ENCODE data around the gene CCR5AS.
A peak's percentile ranks its signal among the peaks of the same experiment; 100 is the strongest.
"Not testable (repeated sequence)": the region's sequence is repeated elsewhere in the genome, so short reads cannot be mapped to it uniquely, and the experiment has no call there.

CCR5AS gene

DNA sequence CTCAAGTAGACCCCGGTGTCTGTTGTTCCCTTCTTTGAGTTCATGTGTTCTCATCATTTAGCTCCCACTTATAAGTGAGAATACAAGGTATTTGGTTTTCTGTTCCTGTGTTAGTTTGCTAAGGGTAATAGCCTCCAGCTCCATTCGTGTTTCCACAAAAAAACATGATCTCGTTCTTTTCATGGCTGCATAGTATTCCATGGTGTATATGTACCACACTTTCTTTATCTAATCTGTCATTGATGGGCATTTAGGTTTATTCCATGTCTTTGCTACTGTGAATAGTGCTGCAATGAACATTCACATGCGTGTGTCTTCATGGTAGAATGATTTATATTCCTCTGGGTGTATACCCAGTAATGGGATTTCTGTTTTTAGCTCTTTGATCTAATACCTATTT lies 4.0 kb downstream of the CCR5AS start:
- not testable (repeated sequence) for DNase-seq (ENCODE audit: low spot score)

DNA sequence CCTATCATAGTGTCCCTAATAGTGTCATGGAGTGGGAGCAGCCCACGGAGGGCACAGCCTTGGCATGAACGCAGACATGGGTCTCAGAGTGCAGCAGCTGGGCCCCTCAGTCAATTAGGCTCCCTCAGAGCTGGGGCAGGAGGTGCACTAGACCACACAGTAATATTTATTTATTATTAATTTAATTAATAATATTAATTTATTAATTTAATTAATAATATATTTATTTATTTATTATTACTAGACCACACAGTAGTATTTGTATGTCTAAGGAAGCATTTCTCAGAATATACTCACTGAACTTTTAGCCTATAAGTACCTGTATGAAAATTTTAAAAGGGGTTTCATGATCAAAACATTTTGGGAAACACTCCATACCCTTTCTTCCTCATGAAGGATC lies 5.3 kb downstream of the CCR5AS start:
- no peak for DNase-seq (ENCODE audit: low spot score)

DNA sequence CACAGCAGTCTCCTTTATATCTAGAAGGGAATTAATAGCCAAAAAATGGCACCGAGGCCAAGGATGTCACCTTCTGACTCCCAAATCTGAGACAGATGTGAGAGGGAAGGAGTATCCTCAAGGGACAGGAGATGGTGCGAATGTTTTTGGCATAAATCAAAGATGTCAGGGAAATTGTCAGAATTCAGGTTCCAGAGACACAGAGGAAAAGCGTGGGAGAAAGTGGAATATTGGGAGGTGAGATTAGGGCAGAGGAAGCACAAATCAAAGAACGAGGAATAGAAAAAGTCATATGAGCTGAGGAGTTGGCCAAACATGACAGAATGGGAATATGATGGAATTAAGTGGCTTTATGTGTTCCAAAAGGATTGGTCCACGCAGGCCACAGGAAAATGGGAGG lies 6.0 kb downstream of the CCR5AS start:
- no peak for DNase-seq (ENCODE audit: low spot score)

DNA sequence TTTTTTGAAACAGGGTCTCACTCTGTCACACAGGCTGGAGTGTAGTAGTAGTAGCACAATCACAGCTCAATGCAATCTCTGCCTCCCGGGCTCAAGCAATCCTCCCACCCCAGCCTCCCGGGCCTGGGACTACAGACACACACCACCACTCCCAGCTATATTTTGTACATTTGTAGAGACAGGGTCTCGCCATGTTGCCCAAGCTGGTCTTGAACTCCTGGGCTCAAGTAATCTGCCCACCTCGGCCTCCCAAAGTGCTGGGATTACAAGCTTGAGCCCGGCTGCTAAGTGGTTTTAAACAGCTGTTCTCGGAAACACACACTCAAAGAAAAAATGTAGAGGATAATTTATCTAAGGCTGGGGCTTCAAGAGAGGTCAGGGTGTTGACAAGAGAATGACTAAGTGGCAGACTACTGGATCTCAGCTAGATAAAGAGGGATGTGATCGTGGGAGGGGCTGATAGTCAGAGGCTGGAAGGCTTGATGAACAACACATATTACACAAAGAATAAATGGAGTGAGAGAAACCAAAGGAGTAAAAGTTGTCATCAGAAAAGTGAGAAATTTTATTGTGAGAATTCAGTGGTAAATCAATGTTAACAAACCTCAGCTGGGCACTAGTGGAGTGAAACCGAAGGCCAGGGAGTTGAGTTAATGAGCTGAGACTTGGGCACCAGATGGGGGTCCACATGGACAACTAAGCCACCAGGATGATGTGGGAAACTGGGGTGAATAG lies 6.7 kb downstream of the CCR5AS start:
- peak; percentile 40 for DNase-seq (ENCODE audit: low spot score)

DNA sequence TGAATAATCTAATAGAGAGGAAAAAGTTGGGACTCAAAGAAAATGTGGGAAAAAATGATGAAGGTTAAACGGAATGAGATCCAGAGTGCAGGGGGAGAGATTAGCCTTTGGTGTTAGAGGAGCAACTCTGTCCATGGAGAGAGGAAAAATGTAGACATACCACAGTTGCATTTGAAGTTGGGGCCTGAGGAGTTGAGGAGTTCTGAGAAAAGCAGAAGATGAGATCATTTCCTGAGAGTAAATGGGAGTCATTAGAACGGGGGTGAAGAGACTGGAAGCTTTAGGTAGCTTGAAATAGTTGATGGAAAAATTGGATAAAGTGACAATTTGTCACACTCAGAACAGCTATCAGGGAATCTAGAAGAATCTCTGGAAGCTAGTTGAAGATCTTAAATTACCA lies 7.3 kb downstream of the CCR5AS start:
- DNase-seq (ENCODE audit: low spot score): no peak

DNA sequence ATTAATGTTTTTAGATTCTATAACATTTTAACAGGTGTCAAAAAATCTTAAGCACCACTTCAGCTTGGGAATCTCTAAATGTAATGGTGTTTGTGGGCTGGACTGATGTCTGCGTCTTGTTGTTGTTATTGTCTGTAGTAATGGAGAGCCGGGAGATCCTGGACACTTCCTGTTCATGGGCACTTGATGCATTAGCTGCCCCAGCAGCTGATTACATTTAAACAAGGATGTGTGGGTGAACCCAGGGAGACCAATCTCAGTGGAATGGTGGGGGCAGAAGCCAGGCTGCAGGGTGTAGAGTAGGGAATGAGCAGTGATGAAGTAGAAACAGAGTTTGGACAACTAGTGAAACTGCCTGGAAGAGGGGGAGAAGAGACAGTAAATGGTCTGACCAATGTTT lies 7.8 kb downstream of the CCR5AS start:
- DNase-seq (ENCODE audit: low spot score): no peak

DNA sequence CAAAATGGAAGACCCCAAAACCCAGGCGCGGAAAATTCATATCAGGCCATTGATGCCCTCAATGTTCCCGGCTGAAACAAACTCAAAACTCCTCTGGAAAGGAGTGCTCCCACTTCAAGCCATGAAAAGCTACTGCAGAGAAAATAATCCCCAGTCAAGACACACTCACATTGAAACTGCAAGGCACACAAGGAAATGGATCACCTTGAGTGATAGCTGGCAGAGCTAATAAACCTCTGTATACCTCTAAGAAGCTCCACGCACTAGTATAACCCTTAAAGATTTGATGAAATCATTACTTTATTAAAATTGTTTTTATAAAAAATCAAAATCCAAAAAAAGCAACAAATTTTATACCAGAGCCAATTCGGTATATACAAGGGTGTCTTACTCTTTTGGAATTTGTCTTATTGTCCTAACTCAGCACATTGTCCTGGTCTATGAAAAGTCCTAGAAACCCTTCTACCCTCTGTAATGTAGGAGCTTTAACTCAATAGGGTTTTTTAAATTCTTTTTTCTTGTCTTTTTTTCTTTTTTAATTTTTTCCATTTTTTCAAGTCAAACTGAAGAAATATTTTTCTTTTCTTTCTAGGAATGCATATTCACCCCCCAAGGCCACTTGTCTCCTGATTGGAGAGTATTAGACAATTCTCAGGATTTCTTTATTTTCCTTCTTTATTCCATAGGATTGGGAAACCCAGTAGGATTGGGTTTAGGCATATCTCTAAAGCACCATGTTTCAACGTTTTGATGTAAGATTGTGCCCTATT lies 8.5 kb downstream of the CCR5AS start:
- DNase-seq (ENCODE audit: low spot score): no peak

DNA sequence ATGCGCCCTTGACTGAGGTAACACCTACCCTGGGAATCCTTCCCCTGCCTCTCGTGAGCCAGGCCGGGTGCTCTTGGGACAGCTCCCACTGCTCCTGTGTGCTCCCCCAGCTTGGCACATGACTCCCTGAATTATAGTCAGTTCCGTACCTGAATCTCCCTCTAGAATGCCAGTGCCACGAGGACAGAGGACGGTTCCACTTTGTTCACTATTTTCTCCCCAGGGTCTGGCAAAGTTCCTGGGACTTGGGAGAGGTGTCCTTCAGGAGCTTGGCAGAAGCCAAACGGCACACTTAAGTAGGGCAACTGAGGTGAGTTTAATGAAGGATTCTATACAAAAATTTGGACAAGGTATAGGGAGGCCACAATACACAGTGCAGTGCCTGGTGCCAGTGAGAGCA lies 9.8 kb downstream of the CCR5AS start:
- DNase-seq (ENCODE audit: low spot score): no peak

DNA sequence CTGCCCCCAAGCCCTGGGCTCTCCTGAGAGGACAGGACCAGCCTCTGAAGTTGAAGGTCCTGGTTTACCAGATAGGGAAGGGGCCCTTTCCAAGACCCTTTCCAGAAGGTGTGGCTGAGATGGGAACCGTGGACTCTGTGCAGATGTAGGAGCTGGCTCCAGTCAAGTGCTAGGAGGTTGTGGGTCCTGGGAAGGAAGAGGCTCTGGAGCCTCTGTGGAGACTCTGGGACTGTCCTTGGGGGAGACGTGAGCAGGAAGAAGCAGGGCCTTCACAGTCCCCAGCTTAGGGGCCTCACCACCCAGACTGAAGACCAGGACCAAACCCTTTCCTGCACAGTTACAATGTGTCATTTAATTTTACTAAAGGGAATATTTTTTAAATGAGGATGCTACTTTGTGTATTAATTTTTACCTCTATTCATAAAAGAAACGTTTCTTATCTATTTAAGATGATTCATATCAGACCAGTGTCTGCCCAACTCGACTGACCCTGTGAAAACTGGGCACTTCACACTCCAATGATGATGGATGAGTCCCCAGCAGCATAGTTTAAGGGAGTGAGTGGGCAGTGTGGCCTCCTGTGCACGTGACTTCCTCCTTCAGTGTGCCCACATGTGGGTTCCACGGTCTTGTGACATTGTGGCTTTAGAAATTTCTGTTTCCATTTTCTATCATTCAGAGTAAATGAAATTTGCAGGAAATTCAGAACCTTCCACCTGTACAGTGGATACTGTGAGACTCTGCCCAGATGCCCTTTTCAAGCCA lies 10.9 kb downstream of the CCR5AS start:
- no peak for DNase-seq (ENCODE audit: low spot score)

DNA sequence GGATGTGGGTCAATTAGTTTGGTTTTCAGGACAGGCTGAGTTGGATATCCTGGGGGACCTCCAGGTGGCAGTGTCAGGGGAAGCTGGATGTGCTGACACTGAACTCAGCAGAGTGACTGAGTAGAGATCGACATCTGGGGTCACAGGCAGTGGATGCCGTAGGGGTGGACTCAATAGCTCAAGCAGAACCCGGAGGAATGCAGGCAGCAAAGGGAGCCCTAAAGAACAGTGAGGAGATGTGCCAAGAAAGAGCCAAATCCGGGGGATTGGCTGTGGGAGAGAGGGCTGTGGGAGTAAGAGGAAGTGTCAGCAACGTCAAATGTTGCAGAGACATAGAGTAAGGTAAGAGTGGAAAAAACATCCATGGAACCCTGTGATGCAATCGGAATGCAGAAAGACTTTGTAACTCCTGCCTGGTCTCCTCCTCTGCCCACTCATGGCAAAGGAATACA lies 11.6 kb downstream of the CCR5AS start:
- DNase-seq (ENCODE audit: low spot score): no peak

DNA sequence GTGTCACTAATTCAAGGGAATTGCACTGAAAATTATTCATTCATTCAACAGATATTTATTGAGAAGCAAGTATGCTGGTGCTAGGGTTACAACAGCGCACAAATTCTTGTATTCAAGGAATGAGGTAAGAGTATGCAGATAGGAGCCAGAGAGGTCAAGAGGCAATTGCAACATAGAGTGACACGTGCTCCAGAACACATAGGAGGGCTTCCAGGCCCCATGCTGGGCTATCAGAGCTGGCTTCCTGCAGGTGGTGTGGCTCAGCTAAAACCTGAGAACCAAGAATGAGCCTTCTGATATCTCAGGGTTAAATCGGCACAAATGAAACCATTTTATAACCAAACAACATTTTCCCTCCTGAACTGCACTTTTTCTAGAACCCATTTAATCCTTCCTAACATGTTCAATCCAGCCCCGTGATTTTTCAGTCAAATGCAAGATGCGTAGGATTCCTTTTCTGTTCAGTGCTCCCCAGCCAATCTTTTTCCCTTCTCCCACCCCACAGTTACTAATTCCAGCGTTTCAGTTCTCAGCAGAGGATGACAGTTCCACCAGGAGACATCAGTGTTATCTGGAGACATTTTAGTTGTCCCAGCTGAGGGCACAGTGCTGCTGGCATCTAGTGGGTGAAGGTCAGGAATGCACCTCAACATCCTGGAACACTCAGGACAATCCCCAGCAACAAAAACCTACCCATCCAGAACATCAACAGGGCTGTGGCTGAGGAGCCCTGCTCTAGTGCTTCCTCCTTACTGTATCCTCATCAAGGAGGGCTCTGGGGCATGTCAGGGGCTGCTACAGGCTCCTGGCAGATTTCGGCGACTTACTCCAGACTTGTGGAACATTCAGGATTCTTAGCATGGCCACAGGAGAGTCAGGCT lies 13.1 kb downstream of the CCR5AS start:
- DNase-seq (ENCODE audit: low spot score): no peak

DNA sequence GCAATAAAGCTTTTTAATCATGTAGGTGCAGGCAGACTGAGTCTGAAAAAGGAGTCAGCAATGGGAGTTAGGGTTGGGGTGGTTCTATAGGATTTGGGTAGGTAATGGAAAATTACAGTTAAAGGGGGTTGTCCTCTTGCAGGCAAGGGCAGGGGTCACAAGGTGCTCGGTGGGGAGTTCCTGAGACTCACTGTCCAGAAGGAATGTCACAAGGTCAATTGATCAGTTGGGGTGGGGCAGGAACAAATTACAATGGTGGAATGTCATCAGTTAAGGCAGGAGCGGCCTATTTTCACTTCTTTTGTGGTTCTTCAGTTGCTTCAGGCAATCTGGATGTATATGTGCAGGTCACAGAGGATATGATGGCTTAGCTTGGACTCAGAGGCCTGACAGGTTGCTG lies 13.9 kb downstream of the CCR5AS start:
- no peak for DNase-seq (ENCODE audit: low spot score)

DNA sequence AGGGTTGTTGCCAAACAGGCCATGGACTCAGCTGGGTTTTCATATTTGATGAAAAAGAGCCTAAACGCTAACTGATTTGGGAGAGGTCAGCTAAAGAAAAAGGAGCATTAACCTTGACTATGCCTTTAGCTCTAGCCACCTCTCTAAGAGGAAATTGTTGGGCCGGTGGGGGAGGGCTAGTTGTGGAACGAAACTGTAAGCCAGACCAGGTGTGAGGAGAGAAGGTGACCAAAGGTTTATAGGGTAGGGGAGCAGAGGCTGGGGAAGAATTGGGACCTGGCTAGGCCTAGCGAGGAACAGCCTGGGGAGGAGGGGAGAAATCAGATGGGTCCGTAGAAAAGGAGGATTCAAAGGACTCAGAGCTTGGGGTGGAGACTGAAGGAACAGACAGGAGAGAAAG lies 15.3 kb downstream of the CCR5AS start:
- not testable (repeated sequence) for DNase-seq (ENCODE audit: low spot score)

DNA sequence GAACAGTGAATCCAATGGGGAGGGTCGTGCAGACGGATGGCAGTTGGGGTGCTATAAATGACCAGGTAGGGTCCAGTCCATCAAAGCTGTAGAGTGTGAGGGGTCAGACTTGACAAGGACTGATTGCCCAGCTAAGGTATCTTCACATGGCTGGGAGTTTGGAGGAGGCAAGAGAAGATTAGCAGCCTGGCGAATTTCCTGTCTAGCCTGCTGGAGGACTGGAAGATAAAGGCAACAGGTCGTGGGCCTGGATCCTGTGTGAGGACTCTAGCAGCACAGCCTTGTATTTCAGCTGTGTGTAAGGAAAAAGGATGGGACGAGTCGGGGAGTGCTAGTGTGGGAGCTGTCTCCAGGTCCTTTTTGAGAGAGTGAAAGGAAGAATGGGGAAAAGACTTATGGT lies 17.6 kb downstream of the CCR5AS start:
- DNase-seq (ENCODE audit: low spot score): no peak

DNA sequence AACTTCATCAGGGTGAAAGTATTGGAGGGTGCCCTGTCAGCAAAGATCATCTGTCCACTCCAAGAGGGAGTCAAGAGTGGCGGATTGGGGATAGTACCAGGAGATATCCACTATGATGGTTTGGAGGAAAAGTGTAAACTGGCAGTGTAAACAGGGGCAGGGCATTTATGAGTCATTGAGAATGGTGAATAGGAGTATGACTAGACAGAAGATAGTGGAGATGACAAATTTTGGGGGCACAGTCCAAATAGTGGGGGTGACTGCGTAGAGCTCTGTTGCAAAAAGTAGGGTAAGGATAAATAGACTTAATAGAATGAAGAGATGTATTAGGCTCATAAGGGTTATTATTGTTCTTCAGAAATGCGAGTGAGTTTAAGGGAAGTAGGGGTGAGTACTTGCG lies 18.0 kb downstream of the CCR5AS start:
- DNase-seq (ENCODE audit: low spot score): not testable (repeated sequence)

DNA sequence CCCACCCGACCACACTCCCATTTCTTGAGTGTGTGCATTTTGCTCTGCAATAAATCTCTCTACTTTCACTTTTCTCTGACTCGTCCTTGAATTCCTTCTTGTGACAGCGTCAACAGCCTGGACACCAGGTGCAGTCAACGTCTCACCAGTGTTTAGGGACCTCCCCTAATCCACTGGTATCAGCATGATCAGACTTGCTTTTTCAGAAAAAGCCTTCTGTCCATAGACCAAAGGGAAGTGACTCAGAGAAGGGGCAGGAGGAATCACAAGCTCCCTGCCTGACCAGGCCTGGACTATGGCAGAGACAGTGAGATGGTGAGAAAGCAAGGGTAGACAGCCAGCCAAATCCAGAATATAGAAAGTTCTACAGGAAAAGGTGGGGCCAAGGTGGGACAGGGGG lies 20.7 kb downstream of the CCR5AS start:
- DNase-seq (ENCODE audit: low spot score): peak; percentile 49

DNA sequence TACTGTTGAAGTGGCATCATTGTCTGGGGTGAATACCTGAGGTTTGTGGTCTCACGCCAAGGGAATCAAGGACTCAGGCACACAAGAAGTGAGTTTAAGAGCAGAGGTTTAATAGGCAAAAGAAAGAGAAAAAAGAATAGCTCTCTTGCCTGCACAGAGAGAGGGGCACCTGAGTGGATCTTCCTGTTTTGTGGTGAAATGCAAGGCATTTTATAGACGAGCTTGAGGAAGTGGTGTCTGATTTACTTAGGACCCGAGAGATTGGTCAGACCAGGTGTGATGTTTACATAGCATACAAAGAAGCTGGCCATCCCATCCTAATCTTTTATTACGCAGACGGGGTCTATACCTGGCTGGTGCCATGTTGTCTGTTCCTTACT lies 22.9 kb downstream of the CCR5AS start:
- DNase-seq (ENCODE audit: low spot score): no peak

DNA sequence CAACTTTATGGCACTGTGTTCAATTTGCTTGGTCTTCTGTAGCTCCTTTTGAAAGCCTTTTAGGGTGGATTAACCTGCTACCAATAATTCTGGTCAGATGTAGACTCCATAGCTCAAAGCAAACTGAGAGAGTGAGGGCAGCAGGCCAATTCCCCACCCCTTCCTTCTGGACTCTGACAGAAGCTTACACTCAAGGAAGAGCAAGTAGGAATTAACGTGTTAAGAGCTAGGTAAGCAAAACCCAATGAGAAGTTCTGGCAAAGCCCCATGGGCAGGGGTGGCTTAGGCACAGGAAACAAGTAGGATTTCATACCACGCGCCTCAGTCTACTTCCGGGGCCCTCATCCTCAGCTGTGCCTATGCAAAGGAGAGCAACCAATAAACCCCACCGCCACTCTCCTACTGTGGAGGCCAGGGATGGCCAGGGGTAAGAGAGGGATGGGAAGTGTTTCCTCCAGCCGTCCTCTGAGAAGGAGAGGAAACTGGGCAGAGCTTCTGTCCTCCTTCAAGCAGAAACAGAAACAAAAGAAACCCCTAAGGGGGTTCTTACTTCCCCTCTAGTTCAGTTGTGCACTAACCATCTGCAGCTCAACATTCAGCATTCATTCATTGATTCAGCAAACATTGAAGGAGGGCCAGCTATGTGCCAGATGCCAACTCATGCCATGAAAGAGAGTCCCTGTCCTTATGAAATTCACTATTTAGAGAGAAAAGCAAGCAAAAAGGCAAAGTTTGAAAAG lies 23.5 kb downstream of the CCR5AS start:
- no peak for DNase-seq (ENCODE audit: low spot score)

DNA sequence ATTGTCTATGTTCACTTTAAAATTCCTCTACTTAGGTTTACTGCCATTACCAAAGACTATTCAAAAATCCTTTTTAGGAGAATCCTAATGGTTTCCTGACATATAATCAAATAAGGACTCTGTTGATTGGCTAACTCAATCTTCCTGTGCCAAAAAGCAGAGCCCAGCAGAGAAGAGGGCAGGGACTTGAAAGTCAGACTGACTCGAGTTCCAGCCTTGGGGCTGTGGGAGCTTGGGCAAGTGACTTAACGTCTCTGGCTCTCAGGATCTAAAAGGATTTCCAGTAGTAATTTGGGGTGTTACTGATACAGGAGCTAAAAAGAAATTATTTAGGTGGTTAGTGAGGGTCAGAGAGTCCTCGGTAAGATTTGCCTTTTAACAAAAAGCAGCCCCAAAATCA lies 25.2 kb downstream of the CCR5AS start:
- DNase-seq (ENCODE audit: low spot score): no peak

DNA sequence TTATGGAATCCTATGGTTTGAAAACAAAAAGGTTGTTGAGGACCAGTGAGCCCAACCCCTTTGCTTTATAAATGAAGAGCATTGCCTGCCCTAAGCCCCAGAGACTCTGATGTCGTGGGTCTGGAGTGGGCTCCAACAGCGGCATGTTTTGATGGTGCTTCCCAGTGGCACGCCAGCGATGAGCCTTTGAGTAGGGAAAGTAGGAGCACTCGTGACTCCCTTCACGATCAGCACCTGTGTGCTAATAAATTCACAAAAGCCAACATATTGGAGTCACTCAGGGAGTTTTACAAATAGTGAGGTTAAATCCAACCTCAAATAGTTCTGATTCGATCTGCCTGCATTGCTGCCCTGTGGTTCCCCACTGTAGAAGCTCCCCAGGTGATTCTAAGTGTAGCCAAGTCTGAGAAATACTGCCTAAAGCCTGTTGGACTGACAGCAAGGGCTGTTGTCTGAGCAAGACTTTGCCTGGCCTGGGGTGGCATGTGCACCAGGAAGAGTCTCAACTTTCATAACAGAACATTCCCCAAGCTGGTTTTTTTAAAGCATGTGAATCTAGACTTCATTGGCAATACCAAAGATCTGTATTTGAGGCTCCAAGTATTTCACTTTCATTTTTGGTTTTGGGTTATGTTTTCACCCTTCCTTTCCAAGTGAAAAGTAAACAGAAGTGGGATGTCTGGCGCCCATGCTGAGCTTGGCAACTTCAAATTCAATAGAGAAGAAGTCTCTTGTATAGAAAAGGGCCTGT lies 26.2 kb downstream of the CCR5AS start:
- DNase-seq (ENCODE audit: low spot score): no peak

Measured in AG08395 (cell line).